Lower lobe of right lung (tissue), 2 donors: ENCODE data around the gene LCE1C. TPM values are rescaled to one million over a fixed set of nuclear protein-coding genes. Genes with fewer than 3 reads are reported as not detected.

Experiments used
- ATAC-seq, 2 donors: fragments of 200-7000 bp; cut with Tn5 transposase; one replicate each; pipeline ENCODE4 v1.9.1; 2020 to 2022; ENCODE audit warnings: mild to moderate bottlenecking in 2 of 2, moderate library complexity in 2 of 2
- DNase-seq: peaks from one replicate; pipeline ENCODE4 v3.0.0-alpha.2; 2020
- H3K27ac ChIP-seq: fragments of 200-600 bp; one replicate; pipeline ENCODE4 v1.8.0; 2022
- H3K27me3 ChIP-seq: fragments of 200-600 bp; one replicate; pipeline ENCODE4 v1.8.0; 2022; ENCODE audit warnings: low read depth
- H3K36me3 ChIP-seq: fragments of 200-600 bp; one replicate; pipeline ENCODE4 v1.8.0; 2022; ENCODE audit warnings: mild to moderate bottlenecking
- H3K4me1 ChIP-seq: fragments of 200-600 bp; one replicate; pipeline ENCODE4 v1.8.0; 2022
- H3K4me3 ChIP-seq: fragments of 200-600 bp; one replicate; pipeline ENCODE4 v1.8.0; 2022; ENCODE audit warnings: mild to moderate bottlenecking
- H3K9me3 ChIP-seq: fragments of 200-600 bp; one replicate; pipeline ENCODE4 v1.8.0; 2022
- intact Hi-C: fragments of 100-400 bp; cut with DNase I; formaldehyde crosslinking; loops from one replicate; pipeline ENCODE4 v1.11.0; 2022
- total RNA-seq: library from RNA; stranded (reverse); fragmentation: NEBNext Ultra II Directional; extraction: Animal tissue kit (Norgen Biotek cat#: 25700); gene quantifications from one replicate; pipeline ENCODE4 v1.2.1, GENCODE V29; 2021
- TF ChIP-seq, protein P1 (sequence below): fragments of 200-600 bp; IDR thresholded peaks from one replicate; pipeline ENCODE4 v1.8.0; 2022; ENCODE audit warnings: antibody characterized with exemption, mild to moderate bottlenecking
- donor health status: DM: no; HTN: yes; CAD: no; lungs with severe emphysema.

The LCE1C gene
- total RNA-seq, 1 donor from 2014 or later = not detected

DNA sequence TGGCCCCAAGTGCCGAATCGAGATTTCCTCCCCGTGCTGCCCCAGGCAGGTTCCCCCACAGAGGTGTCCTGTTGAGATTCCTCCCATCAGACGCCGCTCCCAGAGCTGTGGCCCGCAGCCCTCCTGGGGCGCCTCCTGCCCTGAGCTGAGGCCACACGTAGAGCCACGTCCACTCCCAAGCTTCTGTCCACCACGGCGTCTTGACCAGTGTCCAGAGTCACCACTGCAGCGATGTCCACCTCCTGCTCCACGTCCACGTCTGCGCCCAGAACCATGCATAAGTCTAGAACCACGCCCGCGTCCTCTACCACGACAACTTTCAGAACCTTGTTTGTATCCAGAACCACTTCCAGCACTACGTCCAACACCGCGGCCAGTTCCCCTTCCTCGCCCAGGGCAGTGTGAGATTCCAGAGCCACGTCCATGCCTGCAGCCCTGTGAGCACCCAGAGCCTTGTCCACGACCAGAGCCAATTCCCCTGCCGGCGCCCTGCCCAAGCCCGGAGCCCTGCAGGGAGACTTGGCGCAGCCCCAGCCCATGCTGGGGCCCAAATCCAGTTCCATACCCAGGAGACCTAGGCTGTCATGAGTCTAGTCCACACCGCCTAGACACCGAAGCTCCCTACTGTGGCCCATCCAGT is 45.8 kb downstream of the LCE1C start:
- ATAC-seq (peak in 1 of 2 donors; percentile 36), DNase-seq (no peak)
- no peaks in the 10 kb centered on the region for H3K9me3 ChIP-seq
- peaks cover 8% of the 10 kb centered on the region for H3K27me3 ChIP-seq
- no peak overlapping the region for H3K4me3 ChIP-seq
- intact Hi-C loops = no loop called here
- H3K36me3 ChIP-seq = no peaks in the 10 kb centered on the region
- no peaks in the 10 kb centered on the region for H3K4me1 ChIP-seq
- H3K27ac ChIP-seq = no peak overlapping the region
- TF ChIP-seq, protein P1, sequence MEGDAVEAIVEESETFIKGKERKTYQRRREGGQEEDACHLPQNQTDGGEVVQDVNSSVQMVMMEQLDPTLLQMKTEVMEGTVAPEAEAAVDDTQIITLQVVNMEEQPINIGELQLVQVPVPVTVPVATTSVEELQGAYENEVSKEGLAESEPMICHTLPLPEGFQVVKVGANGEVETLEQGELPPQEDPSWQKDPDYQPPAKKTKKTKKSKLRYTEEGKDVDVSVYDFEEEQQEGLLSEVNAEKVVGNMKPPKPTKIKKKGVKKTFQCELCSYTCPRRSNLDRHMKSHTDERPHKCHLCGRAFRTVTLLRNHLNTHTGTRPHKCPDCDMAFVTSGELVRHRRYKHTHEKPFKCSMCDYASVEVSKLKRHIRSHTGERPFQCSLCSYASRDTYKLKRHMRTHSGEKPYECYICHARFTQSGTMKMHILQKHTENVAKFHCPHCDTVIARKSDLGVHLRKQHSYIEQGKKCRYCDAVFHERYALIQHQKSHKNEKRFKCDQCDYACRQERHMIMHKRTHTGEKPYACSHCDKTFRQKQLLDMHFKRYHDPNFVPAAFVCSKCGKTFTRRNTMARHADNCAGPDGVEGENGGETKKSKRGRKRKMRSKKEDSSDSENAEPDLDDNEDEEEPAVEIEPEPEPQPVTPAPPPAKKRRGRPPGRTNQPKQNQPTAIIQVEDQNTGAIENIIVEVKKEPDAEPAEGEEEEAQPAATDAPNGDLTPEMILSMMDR = no peak

DNA sequence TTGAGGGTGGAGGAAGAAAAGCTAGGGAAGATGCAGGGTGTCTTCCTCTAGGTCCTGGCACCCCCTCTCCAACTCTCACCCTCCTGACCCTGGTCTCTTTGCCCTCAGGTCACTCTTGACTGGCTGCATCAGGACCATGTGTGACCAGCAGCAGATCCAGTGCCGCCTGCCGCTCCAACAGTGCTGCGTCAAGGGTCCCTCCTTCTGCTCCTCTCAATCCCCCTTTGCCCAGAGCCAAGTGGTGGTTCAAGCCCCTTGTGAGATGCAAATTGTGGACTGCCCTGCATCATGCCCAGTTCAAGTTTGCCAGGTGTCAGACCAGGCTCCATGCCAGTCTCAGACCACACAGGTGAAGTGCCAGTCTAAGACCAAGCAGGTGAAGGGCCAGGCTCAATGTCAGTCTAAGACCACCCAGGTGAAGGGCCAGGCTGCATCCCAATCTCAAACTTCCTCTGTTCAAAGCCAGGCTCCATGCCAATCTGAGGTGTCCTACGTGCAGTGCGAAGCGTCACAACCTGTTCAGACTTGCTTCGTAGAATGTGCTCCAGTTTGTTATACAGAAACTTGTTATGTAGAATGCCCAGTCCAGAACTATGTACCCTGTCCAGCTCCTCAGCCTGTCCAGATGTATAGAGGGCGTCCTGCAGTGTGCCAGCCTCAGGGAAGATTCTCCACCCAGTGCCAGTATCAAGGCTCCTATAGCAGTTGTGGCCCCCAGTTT is 46.8 kb downstream of the LCE1C start:
- Histone ChIP-seq H3K27me3 (peaks cover 8% of the 10 kb centered on the region), H3K9me3 (no peaks in the 10 kb centered on the region), H3K27ac (no peak overlapping the region), H3K4me1 (no peaks in the 10 kb centered on the region), H3K4me3 (no peak overlapping the region), H3K36me3 (no peaks in the 10 kb centered on the region)
- intact Hi-C loops = no loop called here
- ATAC-seq (no peak), DNase-seq (no peak)
- TF ChIP-seq, protein P1 = no peak

DNA sequence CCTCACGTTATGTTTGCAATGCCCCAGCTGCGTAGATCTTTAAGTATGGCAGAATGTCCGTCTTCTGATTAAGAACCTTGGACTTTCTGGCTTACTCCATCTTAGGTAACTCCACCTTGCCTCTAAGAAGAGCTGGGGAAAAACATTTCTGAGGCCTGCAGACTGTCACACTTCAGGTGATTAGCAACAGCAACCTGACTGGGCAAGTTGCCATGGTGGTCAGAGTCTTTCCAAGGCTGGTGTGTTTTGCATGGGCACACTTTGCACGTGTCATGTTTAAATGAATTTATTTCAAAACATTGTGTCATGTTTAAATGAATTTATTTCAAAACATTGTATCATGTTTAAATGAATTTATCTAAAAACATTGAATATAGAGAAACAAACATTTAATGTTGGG is 47.8 kb downstream of the LCE1C start:
- Histone ChIP-seq H3K4me3 (no peak overlapping the region), H3K27me3 (peaks cover 8% of the 10 kb centered on the region), H3K36me3 (no peaks in the 10 kb centered on the region), H3K9me3 (no peaks in the 10 kb centered on the region), H3K27ac (no peak overlapping the region), H3K4me1 (no peaks in the 10 kb centered on the region)
- intact Hi-C loops = no loop called here
- ATAC-seq (no peak), DNase-seq (no peak)
- TF ChIP-seq, protein P1 = no peak

DNA sequence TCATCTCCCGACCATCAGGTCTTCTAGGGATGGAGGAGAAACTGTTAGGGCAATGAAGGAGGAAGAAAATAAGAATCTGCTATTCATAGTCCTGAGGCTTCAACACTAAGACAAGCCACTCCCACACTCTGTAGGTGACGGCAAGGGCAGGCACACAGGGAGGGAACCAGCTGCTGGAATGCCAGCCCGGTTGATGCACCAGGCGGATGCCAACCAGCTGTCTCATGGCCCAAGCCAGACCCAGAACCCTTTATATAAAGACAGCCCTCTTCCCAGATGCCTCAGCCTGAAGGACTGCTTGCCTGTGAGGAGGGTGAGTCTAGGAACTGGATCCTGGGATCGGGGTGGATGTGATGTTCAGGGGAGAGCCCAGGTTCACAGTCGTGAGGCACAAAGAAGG is 48.7 kb downstream of the LCE1C start, which contains the start of gene KPRP:
KPRP (plus strand) TSS at position 279 of the 400 bp plus-strand sequence. CDS start 1,564 bp downstream, outside the sequence.
- H3K36me3 ChIP-seq = no peaks in the 10 kb centered on the region
- no peak within 1 kb of the TSS for H3K27ac ChIP-seq
- H3K4me3 ChIP-seq = no peak within 1 kb of the TSS
- H3K27me3 ChIP-seq = peaks cover 8% of the 10 kb centered on the region
- no peaks in the 10 kb centered on the region for H3K9me3 ChIP-seq
- TF ChIP-seq, protein P1 = no peak
- intact Hi-C loops = no loop called here
- DNase-seq = no peak
- no peaks in the 10 kb centered on the region for H3K4me1 ChIP-seq
- ATAC-seq = no peak

DNA sequence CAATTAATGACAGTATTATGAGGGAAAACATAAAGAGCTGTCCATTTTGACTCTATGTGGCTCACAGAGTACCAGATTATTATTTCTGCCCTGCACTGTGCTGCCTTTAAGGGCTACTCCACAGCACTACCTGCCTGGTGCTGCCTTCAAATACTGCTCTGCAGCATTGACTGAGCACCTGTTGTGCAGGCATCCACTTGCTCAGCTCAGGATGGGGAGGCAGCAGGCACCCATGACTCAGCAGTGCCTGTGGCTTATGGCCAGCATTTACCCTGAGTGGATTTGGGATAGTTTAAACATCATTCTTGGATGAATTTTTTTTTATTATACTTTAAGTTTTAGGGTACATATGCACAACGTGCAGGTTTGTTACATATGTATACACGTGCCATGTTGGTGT is 49.6 kb downstream of the LCE1C start:
- TF ChIP-seq, protein P1 = no peak
- Histone ChIP-seq H3K27me3 (peaks cover 8% of the 10 kb centered on the region), H3K4me1 (no peaks in the 10 kb centered on the region), H3K4me3 (no peak overlapping the region), H3K36me3 (no peaks in the 10 kb centered on the region), H3K9me3 (no peaks in the 10 kb centered on the region), H3K27ac (no peak overlapping the region)
- intact Hi-C loops = no loop called here
- ATAC-seq = no peak
- DNase-seq = no peak

Other genes starting within 250 kb of the LCE1C start
- gene LCE3E, start 239.9 kb downstream of the LCE1C start, total RNA-seq = not detected
- gene LCE3D, start 226.1 kb downstream of the LCE1C start, total RNA-seq = not detected
- gene LCE3C, start 206.4 kb downstream of the LCE1C start, total RNA-seq = not detected
- not detected for gene LCE3B, start 192.8 kb downstream of the LCE1C start, total RNA-seq
- not detected for gene LCE3A, start 183.5 kb downstream of the LCE1C start, total RNA-seq
- gene LCE2D, start 143.3 kb downstream of the LCE1C start, total RNA-seq = not detected
- gene LCE2C, start 131.4 kb downstream of the LCE1C start, total RNA-seq = not detected
- gene LCE2B, start 120.5 kb downstream of the LCE1C start, total RNA-seq = not detected
- gene LCE2A, start 108.3 kb downstream of the LCE1C start, total RNA-seq = not detected
- not detected for gene LCE4A, start 98.5 kb downstream of the LCE1C start, total RNA-seq
- not detected for gene KPRP, start 48.6 kb downstream of the LCE1C start, total RNA-seq
- gene LCE1F, start 31.5 kb downstream of the LCE1C start, total RNA-seq = not detected
- gene LCE1E, start 20.4 kb downstream of the LCE1C start, total RNA-seq = not detected
- gene LCE1D, start 9.9 kb downstream of the LCE1C start, total RNA-seq = not detected
- gene LCE1B, start 5.3 kb upstream of the LCE1C start, total RNA-seq = not detected
- not detected for gene LCE1A, start 20.8 kb upstream of the LCE1C start, total RNA-seq
- gene LCE6A, start 36.2 kb upstream of the LCE1C start, total RNA-seq = not detected
- not detected for gene LCE7A, start 53.3 kb upstream of the LCE1C start, total RNA-seq
- not detected for gene SMCP, start 71.7 kb upstream of the LCE1C start, total RNA-seq
- 0.24 TPM for gene IVL, start 101.9 kb upstream of the LCE1C start, total RNA-seq
- gene SPRR5, start 140.6 kb upstream of the LCE1C start, total RNA-seq = not detected
- not detected for gene SPRR4, start 164.0 kb upstream of the LCE1C start, total RNA-seq
- gene SPRR1A, start 177.4 kb upstream of the LCE1C start, total RNA-seq = not detected
- gene SPRR3, start 195.1 kb upstream of the LCE1C start, total RNA-seq = not detected
- not detected for gene SPRR1B, start 224.6 kb upstream of the LCE1C start, total RNA-seq
- not detected for gene SPRR2D, start 234.5 kb upstream of the LCE1C start, total RNA-seq